ENCODE measurements around the gene GPR35. TPM values are rescaled to one million over a fixed set of nuclear protein-coding genes. Genes with fewer than 3 reads are reported as not detected.

GPR35 gene
- polyA plus RNA-seq, 3 donors = 30.6 to 37.8 (median 36.3) TPM

DNA sequence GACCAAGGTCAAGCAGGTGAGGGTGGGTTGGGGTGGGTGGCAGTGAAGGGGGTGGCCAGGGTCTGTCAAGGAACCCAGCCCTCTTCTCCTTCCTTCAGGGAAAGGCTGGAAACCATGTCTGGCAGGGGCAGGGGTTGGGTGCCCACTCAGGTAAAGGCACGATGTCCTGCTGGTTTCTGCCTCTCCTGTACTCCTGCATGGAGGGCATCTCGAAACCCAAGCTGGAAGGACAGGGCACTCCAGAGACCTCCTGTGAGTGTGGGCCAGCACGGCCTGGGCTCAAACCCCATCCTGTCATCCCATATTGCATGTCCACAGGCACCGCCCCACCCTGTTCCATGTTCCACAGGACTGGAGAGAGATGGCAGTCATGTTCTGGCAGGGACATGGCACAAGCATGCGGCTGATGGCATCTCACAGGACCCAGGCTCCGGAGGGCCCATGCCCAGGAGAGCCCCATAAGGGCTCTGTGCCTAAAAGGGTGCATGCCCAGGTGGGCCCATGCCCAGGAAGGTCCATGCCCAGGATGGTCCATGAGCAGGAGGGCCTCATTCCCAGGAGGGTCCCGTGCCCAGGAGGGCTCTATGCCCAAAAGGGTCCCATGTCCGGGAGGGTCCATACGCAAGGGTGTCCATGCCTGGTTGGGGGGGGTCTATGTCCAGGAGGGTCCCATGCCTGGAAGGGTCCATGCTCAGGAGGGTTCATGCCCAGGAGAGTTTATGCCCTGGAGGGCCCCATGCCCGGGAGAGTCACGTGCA lies 6.4 kb downstream of the GPR35 start:
- intact Hi-C loops (cut with micrococcal nuclease) = no loop called here
- Histone ChIP-seq H4K20me1 (ENCODE audit: insufficient read depth, low read length) (peaks cover 6% of the 10 kb centered on the region), H3K4me3 (replicated peaks in 1 of 3; ENCODE audit: low read depth in 2 of 3, low read length in 3 of 3) (no peak overlapping the region), H3K4me2 (replicated peaks; ENCODE audit: extremely low read depth, low read length, poor library complexity, severe bottlenecking) (no peak overlapping the region), H3K36me3 (replicated peaks in 1 of 2; ENCODE audit: control insufficient read depth in 1 of 2, insufficient read depth in 2 of 2, low read length in 2 of 2) (peaks cover 34 to 35% of the 10 kb centered on the region in 2 donors), H3K9me3 (replicated peaks in 1 of 2; ENCODE audit: control insufficient read depth in 1 of 2, insufficient read depth in 1 of 2, low read length in 2 of 2) (peaks cover 12 to 20% of the 10 kb centered on the region in 2 donors), H3K9ac (ENCODE audit: insufficient read depth, low read length, poor library complexity, severe bottlenecking) (no peak overlapping the region), H2AFZ (ENCODE audit: insufficient read depth, low read depth, low read length, poor library complexity, severe bottlenecking) (no peak overlapping the region), H3K4me1 (ENCODE audit: control insufficient read depth in 1 of 2, insufficient read depth in 2 of 2, low read length in 2 of 2) (peaks cover 20 to 34% of the 10 kb centered on the region in 2 donors), H3K27me3 (ENCODE audit: control insufficient read depth in 2 of 2, insufficient read depth in 2 of 2, low read length in 2 of 2) (no peaks in the 10 kb centered on the region), H3K27ac (ENCODE audit: low read depth in 1 of 2, low read length in 2 of 2) (no peak overlapping the region), H3K79me2 (ENCODE audit: insufficient read depth, low read length) (peaks cover 5% of the 10 kb centered on the region)
- Mint-ChIP-seq H3K4me3 (no peak overlapping the region), H3K36me3 (peaks cover 23 to 46% of the 10 kb centered on the region in 2 donors), H3K9me3 (peaks cover 20 to 33% (median 26%) of the 10 kb centered on the region in 7 donors), H3K27ac (no peak overlapping the region), H3K27me3 (ENCODE audit: low read depth in 3 of 3) (peaks cover 0 to 3% (median 2%) of the 10 kb centered on the region in 3 donors), H3K4me1 (peaks cover 21% of the 10 kb centered on the region)
- WGBS (ENCODE audit: insufficient coverage) = 95% methylated on average over 10 of the region's 11 CpGs
- TF ChIP-seq CTCF (IDR thresholded peaks at IDR 0.05) = no peak
- DNase-seq = peak in 1 of 3 donors; percentile 3

GRCh38 chr2:240632306-240632721 lies 7.0 kb downstream of the GPR35 start:
- peaks cover 34 to 35% of the 10 kb centered on the region in 2 donors for H3K36me3 ChIP-seq (replicated peaks in 1 of 2; ENCODE audit: control insufficient read depth in 1 of 2, insufficient read depth in 2 of 2, low read length in 2 of 2)
- H3K9ac ChIP-seq (ENCODE audit: insufficient read depth, low read length, poor library complexity, severe bottlenecking) = no peak overlapping the region
- peaks cover 20 to 33% (median 26%) of the 10 kb centered on the region in 7 donors for H3K9me3 Mint-ChIP-seq
- peaks cover 14 to 28% of the 10 kb centered on the region in 2 donors for H3K4me1 ChIP-seq (ENCODE audit: control insufficient read depth in 1 of 2, insufficient read depth in 2 of 2, low read length in 2 of 2)
- 100% methylated on average over 1 of the region's 1 CpG for WGBS (ENCODE audit: insufficient coverage)
- H3K27ac Mint-ChIP-seq = no peak overlapping the region
- no peak overlapping the region for H3K4me3 ChIP-seq (replicated peaks in 1 of 3; ENCODE audit: low read depth in 2 of 3, low read length in 3 of 3)
- TF ChIP-seq CTCF (IDR thresholded peaks at IDR 0.05) = no peak
- H3K27ac ChIP-seq (ENCODE audit: low read depth in 1 of 2, low read length in 2 of 2) = no peak overlapping the region
- H3K4me1 Mint-ChIP-seq = peaks cover 15% of the 10 kb centered on the region
- no peak overlapping the region for H3K4me2 ChIP-seq (replicated peaks; ENCODE audit: extremely low read depth, low read length, poor library complexity, severe bottlenecking)
- H2AFZ ChIP-seq (ENCODE audit: insufficient read depth, low read depth, low read length, poor library complexity, severe bottlenecking) = no peak overlapping the region
- H3K27me3 ChIP-seq (ENCODE audit: control insufficient read depth in 2 of 2, insufficient read depth in 2 of 2, low read length in 2 of 2) = no peaks in the 10 kb centered on the region
- peak in 1 of 3 donors; percentile 3 for DNase-seq
- peaks cover 6% of the 10 kb centered on the region for H4K20me1 ChIP-seq (ENCODE audit: insufficient read depth, low read length)
- H3K36me3 Mint-ChIP-seq = peaks cover 23 to 46% of the 10 kb centered on the region in 2 donors
- H3K79me2 ChIP-seq (ENCODE audit: insufficient read depth, low read length) = peaks cover 4% of the 10 kb centered on the region
- peaks cover 0 to 4% (median 3%) of the 10 kb centered on the region in 3 donors for H3K27me3 Mint-ChIP-seq (ENCODE audit: low read depth in 3 of 3)
- H3K9me3 ChIP-seq (replicated peaks in 1 of 2; ENCODE audit: control insufficient read depth in 1 of 2, insufficient read depth in 1 of 2, low read length in 2 of 2) = peaks cover 12 to 20% of the 10 kb centered on the region in 2 donors
- H3K4me3 Mint-ChIP-seq = no peak overlapping the region
- intact Hi-C loops (cut with micrococcal nuclease) = no loop called here

Data from CD14-positive monocyte (primary cell).